Activated naive CD4-positive, alpha-beta T cell (primary cell): ENCODE measurements around the gene ZC4H2.
"Not testable (repeated sequence)": the region's sequence is repeated elsewhere in the genome, so short reads cannot be mapped to it uniquely, and the experiment has no call there.

Source experiments
- DNase-seq, 4 experiments: peaks; one replicate each; lab custom pipeline; 2025; lab: John Stamatoyannopoulos, UW

The ZC4H2 gene, protein sequence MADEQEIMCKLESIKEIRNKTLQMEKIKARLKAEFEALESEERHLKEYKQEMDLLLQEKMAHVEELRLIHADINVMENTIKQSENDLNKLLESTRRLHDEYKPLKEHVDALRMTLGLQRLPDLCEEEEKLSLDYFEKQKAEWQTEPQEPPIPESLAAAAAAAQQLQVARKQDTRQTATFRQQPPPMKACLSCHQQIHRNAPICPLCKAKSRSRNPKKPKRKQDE

DNA sequence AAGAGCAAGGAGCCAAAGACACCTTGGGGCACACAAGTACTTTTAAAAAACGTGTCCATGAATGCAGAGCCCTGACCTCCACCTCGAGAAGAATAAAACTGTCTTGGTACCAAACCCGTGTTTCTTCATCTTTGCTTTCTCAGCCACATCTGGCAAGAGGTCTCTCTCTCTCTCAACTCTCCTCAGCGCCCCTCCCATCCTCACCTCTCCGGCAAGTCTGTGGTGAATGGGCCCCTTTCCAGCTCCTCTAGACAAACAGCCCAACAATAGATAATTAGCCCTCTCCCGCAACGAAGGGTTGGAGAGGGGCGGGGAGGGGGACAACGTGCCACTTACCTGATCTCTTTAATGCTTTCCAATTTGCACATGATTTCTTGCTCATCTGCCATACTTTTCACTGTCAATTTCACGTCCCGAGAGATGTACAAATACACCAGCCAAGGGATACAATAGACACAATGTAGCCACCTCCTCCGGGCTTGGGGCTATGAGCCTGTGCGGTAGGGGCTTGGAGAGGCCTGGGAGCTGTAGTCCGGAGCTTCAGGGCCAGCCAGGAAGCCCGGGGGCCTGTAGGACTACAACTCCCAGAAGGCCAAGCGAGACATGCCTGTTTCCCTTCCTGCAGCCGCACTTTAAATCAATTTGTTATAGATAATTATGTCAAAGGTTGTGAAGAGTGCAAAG is at the start of gene ZC4H2:
ZC4H2 (minus strand) TSS at position 462 of the 684 bp plus-strand sequence; CDS start at position 389, 73 bp downstream.
- DNase-seq = peak; percentile 1 to 39 (median 7)

DNA sequence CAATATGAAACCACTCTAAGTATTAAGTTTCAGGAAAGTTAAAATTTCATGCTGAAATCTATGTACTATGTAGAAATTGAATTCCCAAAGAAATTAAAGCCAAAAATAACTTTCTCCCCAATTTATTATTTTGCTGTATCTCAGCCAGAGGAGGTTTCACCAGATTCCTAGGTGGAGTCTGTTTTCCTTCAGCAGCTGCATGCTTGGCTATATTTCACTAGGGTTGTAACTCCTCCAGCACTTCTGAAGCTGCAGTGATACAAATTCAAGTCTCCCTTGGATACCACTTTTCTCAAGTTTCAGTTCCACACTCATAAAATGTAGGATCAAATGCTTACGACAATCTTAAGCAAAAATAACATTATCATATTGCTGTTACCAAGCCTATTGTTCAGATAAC is 41.2 kb upstream of the ZC4H2 start:
- DNase-seq = no peak

DNA sequence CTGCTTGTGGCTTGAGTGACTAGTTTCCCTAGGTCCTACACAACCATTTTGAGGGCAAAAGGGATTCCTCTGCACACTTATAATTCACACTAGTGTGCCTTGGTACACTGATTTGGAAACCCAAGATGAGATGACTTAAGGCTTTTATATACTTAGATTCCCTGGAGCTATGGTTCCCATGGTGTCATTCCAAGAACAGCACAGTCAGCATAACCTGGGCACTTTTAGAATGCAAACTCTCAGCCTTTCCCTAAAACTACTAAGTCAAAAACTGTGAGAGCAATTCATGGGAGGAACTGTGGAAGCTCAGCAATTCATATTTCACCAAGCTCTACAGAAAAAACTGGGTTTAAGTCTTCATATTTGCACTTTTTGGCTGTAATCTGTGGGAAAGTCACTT is 38.0 kb upstream of the ZC4H2 start:
- no peak for DNase-seq

DNA sequence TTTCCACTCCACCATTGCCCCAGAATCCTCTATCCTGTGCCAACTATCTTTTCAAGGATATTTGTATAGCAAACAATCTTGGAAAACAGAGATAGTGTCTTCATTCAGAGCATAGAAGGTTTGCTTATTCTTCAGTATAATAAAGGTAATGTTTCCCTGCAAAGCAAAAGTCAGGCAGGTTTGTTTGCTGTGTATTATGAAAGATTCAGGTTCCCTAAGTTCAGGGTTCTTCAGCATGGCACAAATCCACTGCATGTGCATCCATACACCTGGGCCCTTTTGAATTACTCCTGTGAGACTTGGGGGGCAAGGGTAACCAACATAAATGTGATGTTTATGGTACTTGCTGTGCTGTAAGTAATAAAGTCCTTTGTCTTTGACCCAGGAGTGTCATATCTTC is 33.2 kb upstream of the ZC4H2 start:
- no peak for DNase-seq

DNA sequence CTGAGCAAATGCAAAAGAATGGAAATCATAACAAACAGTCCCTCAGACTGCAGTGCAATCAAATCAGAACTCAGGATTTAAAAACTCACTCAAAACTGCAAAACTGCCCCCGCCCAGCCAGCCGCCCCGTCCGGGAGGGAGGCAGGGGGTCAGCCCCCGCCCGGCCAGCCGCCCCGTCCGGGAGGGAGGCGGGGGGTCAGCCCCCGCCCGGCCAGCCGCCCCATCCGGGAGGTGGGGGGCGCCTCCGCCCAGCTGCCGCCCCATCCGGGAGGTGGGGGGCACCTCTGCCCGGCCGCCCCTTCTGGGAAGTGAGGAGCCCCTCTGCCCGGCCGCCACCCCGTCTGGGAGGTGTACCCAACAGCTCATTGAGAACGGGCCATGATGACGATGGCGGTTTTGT is 26.0 kb upstream of the ZC4H2 start:
- DNase-seq = not testable (repeated sequence)

DNA sequence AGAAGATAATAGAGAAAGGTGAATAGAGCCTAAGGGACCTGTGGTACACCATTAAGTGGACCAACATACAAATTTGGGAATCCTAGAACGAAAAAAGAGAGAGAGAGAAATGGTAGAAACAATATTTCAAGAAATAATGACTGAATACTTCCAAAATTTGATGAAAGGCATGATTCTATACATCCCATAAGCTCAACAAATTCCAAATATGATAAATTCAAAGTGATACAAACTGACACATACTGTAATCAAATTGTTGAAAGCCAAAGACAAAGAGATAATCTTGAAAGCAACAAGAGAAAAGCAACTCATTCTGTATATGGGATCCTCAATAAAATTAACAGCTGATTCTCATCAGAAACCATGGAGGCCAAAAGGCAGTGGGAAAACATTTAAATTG is 20.6 kb upstream of the ZC4H2 start:
- DNase-seq = no peak

DNA sequence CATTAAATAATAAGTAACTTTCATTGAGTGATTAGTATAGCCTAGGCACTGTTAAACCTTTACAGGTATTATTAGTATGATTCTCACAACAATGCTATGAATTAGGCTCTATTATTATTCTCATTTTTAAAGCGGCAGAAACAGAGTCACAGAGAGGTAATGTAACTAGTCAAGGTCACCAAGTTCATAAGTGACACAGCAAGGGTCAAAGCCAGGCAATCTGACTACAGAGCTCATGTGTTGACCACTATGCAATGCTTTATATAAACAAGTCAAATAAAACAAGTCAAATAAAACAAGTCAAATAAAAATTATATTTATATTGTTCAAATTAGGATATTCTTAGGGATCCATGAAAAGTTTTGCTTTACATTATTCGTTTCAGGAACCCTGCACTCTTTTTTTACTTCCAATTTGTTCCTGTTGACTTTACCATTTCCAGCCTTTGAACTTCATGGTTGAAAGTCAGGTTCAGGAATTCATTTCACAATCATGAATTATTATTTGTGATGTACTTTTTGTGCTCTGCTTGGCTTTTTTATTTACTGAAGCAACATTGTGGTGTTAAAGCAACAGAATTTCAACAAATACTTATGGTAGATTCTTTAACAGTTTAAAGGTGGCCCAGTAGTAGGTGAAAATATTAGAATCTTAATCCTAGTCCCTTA is 18.0 kb upstream of the ZC4H2 start:
- no peak for DNase-seq

DNA sequence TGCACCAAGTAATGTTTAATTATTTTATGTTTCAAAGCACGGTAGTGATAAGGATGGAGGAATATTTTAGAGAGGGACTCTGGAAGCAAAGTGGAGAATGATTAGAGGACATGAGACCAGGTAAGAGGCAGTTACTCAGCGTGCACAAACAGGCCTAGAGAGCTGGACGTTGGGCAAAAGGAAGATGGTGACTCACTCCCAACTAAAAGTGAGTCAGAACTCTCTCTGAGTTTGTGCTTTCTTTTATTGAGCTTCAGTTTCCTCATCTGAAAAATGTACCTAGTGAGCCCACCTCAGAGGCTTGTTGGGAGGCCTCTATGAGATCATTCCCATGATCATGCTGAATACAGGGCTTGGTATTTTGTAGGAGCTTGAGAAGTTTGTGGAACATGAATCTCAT is 1.6 kb upstream of the ZC4H2 start:
- no peak for DNase-seq

DNA sequence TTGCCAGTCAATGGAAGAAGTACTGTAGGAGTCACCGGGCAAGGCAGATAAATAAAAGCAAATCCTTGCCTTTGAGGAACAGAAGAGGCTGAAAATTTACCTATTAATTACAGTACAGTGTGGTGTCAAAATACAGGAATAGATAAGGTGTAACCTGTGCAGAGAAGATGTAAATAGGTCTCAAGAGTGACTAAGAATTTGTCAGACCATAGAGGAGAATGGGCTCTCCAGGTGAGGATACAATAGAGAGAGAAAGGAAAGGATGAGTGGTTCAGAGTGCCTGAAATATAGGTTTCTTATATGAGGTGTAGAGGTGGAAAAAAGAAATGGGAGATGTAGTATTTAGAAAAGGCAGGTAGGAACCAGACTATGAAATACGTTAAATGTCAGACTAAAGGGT is 801 bp upstream of the ZC4H2 start:
- DNase-seq = no peak

DNA sequence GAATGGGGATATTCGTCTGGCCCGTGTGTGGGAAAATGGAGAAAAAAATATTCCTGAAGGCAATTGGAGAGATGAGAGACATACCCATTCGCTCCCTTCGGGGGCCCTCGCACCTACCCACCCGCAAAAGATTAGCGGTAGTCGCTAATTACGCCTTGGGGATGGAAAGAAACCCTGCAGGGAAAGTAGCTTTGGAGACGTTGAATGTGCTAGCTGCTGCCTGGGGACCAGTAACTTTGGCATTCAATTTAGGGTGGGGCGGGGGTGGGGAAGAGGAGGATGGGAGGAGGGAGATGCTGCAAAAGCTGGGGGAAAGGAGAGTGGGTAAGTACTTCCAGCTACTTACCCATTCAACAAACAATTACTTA is 407 bp upstream of the ZC4H2 start:
- no peak for DNase-seq

DNA sequence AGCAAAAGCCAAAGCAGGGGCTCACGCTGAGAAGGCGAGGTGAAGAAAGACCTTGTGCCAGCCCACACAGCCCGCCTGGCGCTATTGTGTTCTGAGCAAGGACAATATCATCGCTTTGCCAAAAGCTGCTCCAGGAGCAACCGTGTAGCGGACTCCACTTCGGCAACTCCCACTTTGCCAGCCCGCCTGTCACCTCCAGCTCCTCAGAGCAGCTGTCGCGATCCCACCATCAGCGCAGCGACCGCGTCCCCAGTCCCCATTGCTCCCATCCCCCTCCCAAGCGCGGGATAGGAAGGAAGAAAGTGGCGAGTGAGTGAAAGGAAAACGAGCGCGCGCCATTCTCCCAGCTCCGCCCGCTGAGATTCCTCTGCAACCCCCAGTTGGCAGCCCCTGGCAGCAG is 759 bp downstream of the ZC4H2 start:
- peak in 3 of 4 experiments; percentile 2 to 16 (median 2) for DNase-seq

DNA sequence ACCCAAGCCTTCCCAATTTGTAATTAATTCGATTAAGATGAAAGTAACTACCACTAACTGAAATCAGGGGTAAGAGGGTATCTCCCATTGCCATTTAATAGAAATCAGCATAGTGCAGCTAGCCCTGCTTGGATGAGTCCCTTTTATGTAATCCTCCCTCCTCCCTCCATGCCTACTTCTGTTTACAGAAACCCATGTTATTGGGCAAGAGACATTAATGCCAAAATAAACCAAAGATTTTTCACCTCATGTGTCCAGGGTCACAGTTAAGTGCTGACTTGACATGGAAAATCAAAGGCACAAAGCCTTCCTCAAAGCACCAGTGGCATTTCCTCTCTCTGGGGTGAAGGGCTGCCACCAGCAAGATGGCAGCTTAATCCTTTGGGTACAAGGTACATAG is 50.8 kb downstream of the ZC4H2 start:
- DNase-seq = no peak

DNA sequence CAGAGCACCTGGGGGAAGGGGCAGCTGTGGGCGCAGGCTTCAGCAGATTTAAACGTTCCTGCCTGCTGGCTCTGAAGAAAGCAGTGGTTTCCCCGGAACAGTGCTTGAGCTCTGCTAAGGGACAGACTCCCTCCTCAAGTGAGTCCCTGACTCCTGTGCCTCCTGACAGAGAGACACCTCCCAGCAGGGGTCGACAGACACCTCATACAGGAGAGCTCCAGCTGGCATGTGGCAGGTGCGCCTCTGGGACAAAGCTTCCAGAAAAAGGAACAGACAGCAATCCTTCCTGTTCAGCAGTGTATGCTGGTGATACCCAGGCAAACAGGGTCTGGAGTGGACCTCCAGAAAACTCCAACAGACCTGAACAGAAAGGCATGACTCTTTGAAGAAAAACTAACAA is 68.1 kb downstream of the ZC4H2 start:
- DNase-seq = no peak

DNA sequence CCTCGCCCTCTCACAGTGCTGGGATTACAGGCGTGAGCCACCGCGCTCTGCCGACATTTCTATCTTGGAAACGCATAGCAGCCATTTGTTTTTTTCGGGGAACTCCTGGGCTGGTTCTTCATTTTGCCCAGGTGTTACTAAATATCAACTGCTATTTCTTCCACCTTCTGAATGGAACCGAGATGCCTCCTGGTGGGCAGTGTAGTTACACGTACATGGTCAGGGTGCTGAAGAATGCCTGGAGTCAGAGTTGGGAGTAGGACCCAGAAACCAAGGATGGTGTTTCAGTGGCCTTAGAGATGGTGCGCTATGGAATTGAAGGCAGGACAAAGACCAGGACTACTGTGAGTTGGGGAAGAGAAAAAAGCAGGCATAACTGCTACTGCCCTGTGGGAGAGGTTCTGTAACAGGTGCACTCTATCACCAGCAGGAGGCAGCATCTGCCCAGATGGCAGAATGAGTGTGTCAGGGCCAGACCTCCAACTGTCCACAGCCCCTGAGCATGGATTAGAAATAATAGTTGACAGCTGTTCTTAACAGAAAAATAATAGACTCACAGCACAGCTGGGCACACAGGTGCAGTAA is 81.7 kb downstream of the ZC4H2 start:
- DNase-seq = no peak

DNA sequence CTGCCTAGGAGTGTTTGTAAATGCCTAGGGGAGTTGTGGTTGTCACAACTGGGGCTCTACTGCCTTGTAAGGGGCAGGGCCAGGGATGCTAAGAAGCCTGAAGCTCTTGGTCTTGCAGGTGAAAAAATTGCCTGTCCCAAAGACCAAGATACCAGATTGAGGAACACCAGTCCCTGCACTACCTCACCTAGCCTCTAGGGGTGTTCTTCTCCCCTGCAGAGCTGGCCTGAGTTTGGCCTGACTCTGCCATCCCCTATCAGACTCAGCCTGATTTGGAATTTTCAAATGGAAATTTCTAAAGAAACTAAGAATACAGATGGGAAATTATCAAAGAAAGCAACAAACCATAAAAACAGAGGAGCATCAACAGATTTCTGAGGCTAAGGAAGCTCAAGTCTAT is 90.4 kb downstream of the ZC4H2 start:
- no peak for DNase-seq

DNA sequence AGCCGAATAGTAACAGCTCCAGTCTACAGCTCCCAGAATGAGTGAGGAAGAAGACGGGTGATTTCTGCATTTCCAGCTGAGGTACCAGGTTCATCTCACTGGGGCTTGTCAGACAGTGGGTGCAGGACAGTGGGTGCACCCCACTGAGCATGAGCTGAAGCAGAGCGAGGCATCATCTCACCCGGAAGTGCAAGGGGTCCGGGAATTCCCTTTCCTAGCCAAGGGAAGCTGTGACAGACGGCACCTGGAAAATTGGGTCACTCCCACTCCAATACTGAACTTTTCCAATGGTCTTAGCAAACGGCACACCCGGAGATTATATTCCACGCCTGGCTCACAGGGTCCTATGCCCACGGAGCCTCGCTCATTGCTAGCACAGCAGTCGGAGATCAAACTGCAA is 97.5 kb downstream of the ZC4H2 start:
- not testable (repeated sequence) for DNase-seq

DNA sequence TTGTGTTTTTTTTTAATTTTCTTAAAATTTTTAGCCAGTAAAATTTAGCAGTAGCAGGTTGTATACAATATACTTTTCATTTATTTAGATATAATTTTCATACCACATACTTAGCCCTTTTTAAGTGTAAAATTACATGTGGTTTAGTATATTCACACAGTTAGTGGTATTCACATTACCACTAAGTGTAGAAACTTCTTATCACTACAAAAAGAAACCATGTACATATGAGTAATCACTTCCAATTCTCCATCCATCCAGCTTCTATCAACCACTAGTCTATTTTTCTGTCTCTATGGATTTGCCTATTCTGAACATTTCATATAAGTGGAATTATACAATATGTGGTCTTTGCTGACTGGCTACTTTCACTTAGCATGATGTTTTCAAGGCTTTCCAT is 109.0 kb downstream of the ZC4H2 start:
- DNase-seq = no peak
